ENCODE measurements around the gene MRPS10.
"Not testable (repeated sequence)": the region's sequence is repeated elsewhere in the genome, so short reads cannot be mapped to it uniquely, and the experiment has no call there.

The MRPS10 gene

GRCh38 chr6:42239333-42239732 lies 21.7 kb upstream of the MRPS10 start:
- DNase-seq (ENCODE audit: low read depth in 2 of 2) = no peak

- DNase-seq (ENCODE audit: low read depth in 2 of 2) = no peak
These were observed 20.2 kb upstream of the MRPS10 start for GRCh38 chr6:42237857-42238256.

- no peak for DNase-seq (ENCODE audit: low read depth in 2 of 2)
These were observed 19.2 kb upstream of the MRPS10 start for GRCh38 chr6:42236682-42237473.

GRCh38 chr6:42236030-42236429 lies 18.4 kb upstream of the MRPS10 start:
- DNase-seq (ENCODE audit: low read depth in 2 of 2) = no peak

DNA sequence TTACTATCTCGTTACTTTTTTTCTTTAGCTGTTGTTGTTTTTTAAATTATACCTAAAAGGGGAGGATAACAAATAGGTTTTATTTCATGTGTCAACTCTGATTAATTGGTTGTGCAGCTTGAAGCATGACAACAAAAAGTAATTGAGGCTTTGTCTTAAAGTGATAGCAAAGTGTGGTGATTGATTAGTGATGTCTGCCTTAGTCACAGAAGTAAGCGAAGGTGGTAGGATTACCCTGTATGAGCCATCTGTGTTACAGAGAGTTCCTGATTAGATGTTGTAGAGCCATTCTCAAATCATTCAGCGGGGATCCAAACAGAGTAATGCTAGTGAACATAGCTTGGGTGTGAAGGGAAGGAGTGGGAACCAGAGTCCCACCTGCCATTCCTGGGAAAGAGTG lies 14.4 kb upstream of the MRPS10 start:
- DNase-seq (ENCODE audit: low read depth in 2 of 2) = no peak

DNA sequence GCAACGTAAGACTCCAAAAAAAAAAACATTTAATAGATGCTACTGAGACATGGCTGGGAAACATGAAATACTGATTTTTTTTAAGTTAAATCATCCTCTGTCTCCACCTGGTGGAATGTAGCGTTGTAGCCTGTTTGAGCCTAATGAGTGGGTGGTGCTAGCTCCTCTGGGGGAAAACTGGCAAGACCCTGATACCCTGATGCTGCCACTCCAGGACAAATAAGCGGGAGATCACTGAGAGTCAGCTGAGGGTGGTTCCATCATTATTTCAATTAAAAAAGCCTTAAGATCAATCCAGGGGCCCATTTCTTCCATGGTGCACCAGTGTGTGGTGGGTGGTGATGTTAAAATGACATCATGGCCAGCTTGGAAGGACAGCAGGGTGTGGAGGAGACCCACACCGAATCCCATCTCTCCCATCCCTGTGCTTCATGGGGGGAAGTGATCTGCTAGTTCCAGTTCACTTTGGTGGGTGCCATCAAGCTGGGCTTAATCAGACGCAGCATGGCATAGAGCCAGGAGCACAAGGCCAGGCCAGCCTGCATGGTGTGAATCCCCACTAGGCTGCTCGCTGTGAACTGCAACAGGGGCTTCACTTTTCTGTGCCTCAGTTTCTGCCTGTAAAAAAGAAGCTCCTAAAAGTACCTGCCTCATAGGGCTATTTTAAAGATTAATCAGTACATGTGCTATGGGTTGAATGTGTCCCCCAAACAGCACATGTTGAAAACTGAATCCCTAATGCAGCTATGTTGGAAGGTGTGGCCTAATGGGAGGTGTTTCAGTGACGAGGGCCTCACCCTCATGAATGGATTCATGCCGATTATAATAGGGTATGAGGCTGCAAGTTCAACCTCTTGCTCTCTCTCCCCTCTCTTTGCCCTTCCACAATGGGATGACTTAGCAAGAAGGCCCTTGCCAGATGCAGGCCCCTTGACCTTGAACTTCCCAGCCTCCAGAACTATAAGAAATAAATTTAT lies 13.0 kb upstream of the MRPS10 start:
- DNase-seq (ENCODE audit: low read depth in 2 of 2) = no peak

- DNase-seq (ENCODE audit: low read depth in 2 of 2) = no peak
These were observed 12.0 kb upstream of the MRPS10 start for GRCh38 chr6:42229506-42230119.

- DNase-seq (ENCODE audit: low read depth in 2 of 2) = no peak
These were observed 10.6 kb upstream of the MRPS10 start for GRCh38 chr6:42228305-42228704.

GRCh38 chr6:42227173-42227850 lies 9.7 kb upstream of the MRPS10 start:
- no peak for DNase-seq (ENCODE audit: low read depth in 2 of 2)

GRCh38 chr6:42226645-42227143 lies 9.0 kb upstream of the MRPS10 start:
- no peak for DNase-seq (ENCODE audit: low read depth in 2 of 2)

- DNase-seq (ENCODE audit: low read depth in 2 of 2) = no peak
These were observed 8.5 kb upstream of the MRPS10 start for GRCh38 chr6:42226161-42226611.

GRCh38 chr6:42225419-42225818 lies 7.8 kb upstream of the MRPS10 start:
- no peak for DNase-seq (ENCODE audit: low read depth in 2 of 2)

DNA sequence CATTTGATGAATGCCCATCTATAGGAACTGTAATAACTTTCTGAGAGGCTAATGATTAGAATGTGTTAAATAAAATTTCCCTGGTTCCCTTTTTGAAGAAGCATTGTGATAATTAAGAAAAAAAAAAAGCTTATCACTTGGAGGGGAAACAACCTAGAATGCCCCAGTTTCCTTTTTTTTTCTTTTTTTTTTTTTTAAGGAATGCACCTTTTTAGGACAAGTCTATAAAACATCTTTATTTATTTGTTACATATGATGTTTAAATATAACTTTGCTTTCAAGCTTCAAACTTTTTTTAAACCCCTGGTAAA lies 7.3 kb upstream of the MRPS10 start:
- DNase-seq (ENCODE audit: low read depth in 2 of 2) = no peak

DNA sequence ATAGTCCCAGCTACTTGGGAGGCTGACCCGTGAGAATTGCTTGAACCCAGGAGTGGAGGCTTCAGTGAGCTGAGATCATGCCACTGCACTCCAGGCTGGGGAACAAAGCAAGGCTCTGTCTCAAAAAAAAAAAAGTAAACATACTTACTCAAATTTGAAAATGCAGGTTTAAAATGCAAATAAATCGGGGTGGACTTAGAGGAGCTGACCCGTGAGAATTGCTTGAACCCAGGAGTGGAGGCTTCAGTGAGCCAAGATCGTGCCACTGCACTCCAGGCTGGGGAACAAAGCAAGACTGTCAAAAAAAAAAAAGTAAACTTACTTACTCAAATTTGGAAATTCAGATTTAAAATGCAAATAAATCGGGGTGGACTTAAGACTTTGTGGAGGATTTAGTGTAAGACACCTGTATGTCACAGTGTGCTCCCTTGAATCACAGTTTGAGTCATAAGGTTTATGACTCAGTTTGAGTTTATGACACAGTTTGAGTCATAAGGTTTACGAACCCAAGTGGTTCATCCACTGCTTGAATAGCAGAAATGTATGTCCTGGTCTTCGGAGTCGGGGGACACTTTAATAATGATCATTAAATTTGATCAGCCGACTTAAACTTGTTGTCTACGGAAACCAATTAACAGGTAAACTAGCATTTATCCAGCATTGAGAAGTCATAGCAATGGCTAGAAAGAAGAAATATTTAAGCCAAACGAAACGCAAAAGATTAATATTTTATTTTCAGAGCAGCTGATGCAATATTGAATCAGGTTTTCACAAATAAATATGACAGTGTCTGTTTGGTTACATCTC lies 6.8 kb upstream of the MRPS10 start:
- no peak for DNase-seq (ENCODE audit: low read depth in 2 of 2)

- DNase-seq (ENCODE audit: low read depth in 2 of 2) = no peak
These were observed 4.8 kb upstream of the MRPS10 start for GRCh38 chr6:42222448-42222847.

DNA sequence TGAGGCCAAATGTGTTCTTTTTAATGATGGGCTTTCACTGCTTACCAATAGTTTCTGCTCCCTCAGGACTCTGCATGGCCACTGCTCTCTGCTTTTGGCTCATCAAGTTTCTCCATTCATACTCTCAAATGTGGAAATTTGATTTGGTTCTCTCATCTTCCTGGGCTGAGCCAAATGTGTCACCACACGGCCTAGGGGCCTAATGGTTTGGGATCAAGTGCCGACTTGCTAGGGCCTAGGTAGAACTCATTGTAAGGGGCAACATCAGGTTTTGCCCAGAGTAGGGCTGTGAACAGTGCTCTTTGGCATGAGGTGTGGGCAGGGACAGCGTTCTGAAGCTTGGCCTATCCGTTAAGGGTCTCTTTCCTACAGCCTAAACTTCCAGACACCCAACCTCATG lies 3.9 kb upstream of the MRPS10 start:
- no peak for DNase-seq (ENCODE audit: low read depth in 2 of 2)

DNA sequence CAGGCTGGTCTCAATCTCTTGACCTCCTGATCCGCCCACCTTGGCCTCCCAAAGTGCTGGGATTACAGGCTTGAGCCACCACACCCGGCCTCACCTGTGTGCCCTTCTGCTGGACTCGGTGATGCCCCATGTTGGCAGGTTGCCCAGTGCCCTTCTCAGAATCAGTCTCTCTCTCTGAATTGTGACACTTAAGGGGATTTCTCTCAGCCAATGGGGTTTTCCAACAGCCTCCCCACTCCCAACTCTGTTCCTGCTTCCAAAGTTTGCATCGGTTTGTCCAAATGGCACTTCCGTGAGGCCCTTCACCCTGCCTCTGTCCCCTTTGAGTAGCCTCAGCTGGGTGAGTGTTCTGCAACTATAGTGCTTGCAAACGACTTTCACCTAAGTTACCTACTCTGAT lies 3.1 kb upstream of the MRPS10 start:
- no peak for DNase-seq (ENCODE audit: low read depth in 2 of 2)

DNA sequence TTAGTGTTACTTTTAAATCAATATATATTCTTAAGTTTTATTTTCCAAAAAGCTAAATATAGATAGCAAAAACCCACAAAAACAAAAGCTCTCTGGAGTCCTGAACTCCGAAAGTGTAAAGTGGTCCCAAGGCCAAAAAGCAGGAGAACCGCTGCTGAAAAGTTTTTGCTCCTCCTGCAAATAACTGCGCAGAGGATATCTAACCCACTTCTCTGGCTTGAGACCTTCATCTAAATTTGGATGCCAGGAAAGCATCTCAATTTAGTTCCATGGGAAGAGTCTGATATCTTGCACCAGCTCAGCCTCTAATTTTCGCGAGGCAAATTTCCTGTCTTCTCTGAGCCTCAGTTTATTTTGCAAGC lies 523 bp downstream of the MRPS10 start:
- DNase-seq (ENCODE audit: low read depth in 2 of 2) = no peak

DNA sequence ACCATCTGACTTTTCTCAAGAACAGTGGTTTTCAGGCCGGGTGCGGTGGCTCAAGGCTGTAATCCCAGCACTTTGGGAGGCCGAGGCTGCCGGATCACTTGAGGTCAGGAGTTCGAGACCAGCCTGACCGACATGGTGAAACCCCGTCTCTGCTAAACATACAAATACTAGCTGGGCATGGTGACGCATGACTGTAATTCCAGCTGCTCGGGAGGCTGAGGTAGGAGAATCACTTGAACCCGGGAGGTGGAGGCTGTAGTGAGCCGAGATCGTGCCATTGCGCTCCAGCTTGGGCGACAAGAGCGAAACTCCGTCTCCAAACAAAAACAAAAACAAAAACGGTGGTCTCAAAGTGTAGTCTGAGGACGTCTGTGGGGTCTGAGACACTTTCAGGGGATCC lies 1.2 kb downstream of the MRPS10 start:
- not testable (repeated sequence) for DNase-seq (ENCODE audit: low read depth in 2 of 2)

DNA sequence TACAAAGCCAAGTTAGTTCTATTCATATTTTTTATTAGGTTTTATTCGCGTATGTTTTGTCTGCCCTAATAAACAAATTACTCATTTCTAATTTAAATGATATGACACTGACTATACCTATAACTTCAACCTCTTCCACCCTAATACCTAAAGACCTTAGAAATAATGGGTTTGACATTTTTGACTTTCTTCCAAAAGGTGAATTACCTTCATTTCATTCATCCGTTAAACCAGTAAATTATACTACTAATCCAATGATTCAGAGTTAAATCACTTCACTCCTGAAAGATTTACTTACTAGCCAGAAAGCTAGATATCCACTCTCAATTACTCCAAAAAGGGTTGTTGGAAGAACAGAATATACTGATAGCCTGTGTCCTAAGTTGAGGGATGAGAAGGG lies 5.2 kb downstream of the MRPS10 start:
- DNase-seq (ENCODE audit: low read depth in 2 of 2) = no peak

GRCh38 chr6:42211726-42212125 lies 5.9 kb downstream of the MRPS10 start:
- no peak for DNase-seq (ENCODE audit: low read depth in 2 of 2)

All from stimulated activated CD8-positive, alpha-beta memory T cell treated with anti-CD3 and anti-CD28 coated beads, Interleukin-7, amount 100 ng/mL, for 4 hours (primary cell).